ENCODE results near the gene HEATR9.

HEATR9 gene

DNA sequence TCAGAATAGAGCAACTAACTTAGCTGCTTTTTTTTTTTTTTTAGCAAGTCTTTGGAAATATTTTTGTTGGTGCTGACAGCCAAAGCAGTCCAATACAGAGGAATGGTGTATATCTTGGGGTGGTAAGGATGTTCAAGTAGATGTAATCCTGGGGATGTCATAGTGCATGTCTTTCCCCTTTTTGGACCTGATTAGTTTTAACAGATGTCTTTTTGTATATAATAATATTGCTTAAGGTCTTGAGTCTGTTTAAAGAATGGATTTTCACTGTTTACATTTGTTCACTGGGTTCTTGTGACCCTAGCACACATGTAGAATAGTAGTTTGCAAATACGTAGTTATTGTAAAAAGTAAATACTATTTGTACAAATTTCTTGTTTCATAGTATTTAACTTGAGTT, 51.5 kb downstream of the HEATR9 start:
- Histone ChIP-seq H3K27ac (no peak overlapping the region), H3K36me3 (peaks cover 61% of the 10 kb centered on the region), H3K4me3 (ENCODE audit: low read depth, low read length) (no peak overlapping the region), H3K27me3 (ENCODE audit: insufficient read depth, low read depth, severe bottlenecking) (no peaks in the 10 kb centered on the region), H3K9me3 (ENCODE audit: severe bottlenecking) (no peaks in the 10 kb centered on the region)
- DNase-seq, result no peak
- TF ChIP-seq CTCF (IDR thresholded peaks at IDR 0.05; ENCODE audit: low read depth, low read length), result no peak

GRCh38 chr17:35816723-35817122, 52.0 kb downstream of the HEATR9 start:
- H3K27me3 ChIP-seq (ENCODE audit: insufficient read depth, low read depth, severe bottlenecking), result no peaks in the 10 kb centered on the region
- DNase-seq, result no peak

GRCh38 chr17:35812456-35812855, 56.2 kb downstream of the HEATR9 start:
- no peak for TF ChIP-seq CTCF (IDR thresholded peaks at IDR 0.05; ENCODE audit: low read depth, low read length)
- Histone ChIP-seq H3K27me3 (ENCODE audit: insufficient read depth, low read depth, severe bottlenecking) (no peaks in the 10 kb centered on the region), H3K27ac (no peak overlapping the region), H3K9me3 (ENCODE audit: severe bottlenecking) (no peaks in the 10 kb centered on the region), H3K36me3 (peaks cover 40% of the 10 kb centered on the region), H3K4me3 (ENCODE audit: low read depth, low read length) (no peak overlapping the region)
- no peak for DNase-seq

More at GRCh38 chr17:35816723-35817122, 52.0 kb downstream of the HEATR9 start:
- Histone ChIP-seq H3K36me3 (peaks cover 65% of the 10 kb centered on the region), H3K4me3 (ENCODE audit: low read depth, low read length) (no peak overlapping the region), H3K27ac (no peak overlapping the region), H3K9me3 (ENCODE audit: severe bottlenecking) (no peaks in the 10 kb centered on the region)
- TF ChIP-seq CTCF (IDR thresholded peaks at IDR 0.05; ENCODE audit: low read depth, low read length), result no peak

DNA sequence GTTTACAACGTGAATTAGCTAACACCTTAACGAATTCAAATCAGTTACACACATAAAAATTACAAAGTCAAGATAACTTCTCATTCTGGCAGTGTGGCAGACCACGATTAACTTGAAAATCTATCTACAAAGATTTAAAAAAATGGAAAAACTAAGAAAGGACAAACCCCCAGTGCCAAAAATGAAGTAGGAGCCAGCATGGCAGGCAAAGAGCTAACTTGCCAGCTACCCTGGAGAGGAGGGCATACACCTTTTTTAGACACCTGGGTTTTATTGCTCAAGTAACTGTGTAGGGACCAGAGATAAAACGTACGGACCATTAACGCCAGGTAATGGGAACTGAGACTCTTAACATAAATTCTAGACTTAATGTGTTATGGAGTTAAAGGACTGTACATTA, 56.9 kb downstream of the HEATR9 start:
- Histone ChIP-seq H3K27me3 (ENCODE audit: insufficient read depth, low read depth, severe bottlenecking) (no peaks in the 10 kb centered on the region), H3K9me3 (ENCODE audit: severe bottlenecking) (no peaks in the 10 kb centered on the region), H3K4me3 (ENCODE audit: low read depth, low read length) (no peak overlapping the region), H3K36me3 (peaks cover 33% of the 10 kb centered on the region), H3K27ac (no peak overlapping the region)
- DNase-seq, result no peak
- TF ChIP-seq CTCF (IDR thresholded peaks at IDR 0.05; ENCODE audit: low read depth, low read length), result no peak

DNA sequence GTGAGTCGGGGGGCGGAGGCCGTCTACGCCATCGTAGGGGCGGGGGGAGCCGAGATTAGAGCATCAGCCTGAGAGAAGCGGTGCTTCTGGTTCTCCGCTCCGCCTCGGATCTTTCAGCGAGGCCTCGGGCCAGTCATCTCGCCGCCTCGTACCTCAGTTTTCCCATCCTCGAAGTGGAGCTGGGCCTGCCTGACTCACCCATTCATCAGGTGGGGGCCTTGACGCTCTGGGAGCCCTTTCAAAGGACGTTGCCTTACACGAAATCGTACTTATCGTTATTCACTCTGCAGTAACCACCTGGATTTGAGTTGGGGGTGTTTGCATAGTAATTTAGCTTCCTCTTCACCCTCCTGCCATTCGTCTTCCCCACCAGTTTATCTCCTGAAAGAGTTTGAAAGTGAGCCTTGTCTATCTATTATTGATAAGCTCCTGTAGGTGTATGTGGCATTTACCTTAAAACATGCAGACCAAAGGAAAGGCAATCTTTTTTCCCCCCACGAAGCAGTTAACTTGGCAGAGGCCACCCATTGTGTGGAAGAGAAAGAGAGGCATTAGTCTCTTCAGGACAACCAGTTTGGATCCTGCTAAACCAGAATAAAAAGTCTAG, 58.7 kb downstream of the HEATR9 start:
- Histone ChIP-seq H3K27me3 (ENCODE audit: insufficient read depth, low read depth, severe bottlenecking) (no peaks in the 10 kb centered on the region), H3K36me3 (peaks cover 26% of the 10 kb centered on the region), H3K9me3 (ENCODE audit: severe bottlenecking) (no peaks in the 10 kb centered on the region), H3K27ac (peak overlapping the region; percentile 99), H3K4me3 (ENCODE audit: low read depth, low read length) (peak overlapping the region; percentile 92)
- no peak for TF ChIP-seq CTCF (IDR thresholded peaks at IDR 0.05; ENCODE audit: low read depth, low read length)
- DNase-seq, result no peak

Data from WERI-Rb-1 (cell line).